Measurements from ENCODE around the gene VAMP7. TPM values are rescaled to one million over a fixed set of nuclear protein-coding genes. Genes with fewer than 3 reads are reported as not detected.

The VAMP7 gene
- polyA plus RNA-seq, 1 donor (not counting 4 experiments of a cell fraction or from before 2014, with no cell fraction given), result 41.5 TPM

GRCh38 chrX:155953055-155953454 is 71.9 kb downstream of the VAMP7 start:
- Histone ChIP-seq H3K27me3 (ENCODE audit: control insufficient read depth, extremely low read depth, insufficient read depth, low read length) (no peaks in the 10 kb centered on the region), H3K9me1 (ENCODE audit: control insufficient read depth, extremely low read depth, insufficient read depth, low read length) (no peaks in the 10 kb centered on the region), H3K27ac (ENCODE audit: control insufficient read depth, insufficient read depth, low read length) (no peak overlapping the region), H2AFZ (ENCODE audit: control insufficient read depth, low read length) (no peak overlapping the region), H3K9me3 (ENCODE audit: control insufficient read depth, low read depth, low read length) (no peaks in the 10 kb centered on the region), H3K36me3 (ENCODE audit: control insufficient read depth in 2 of 2, extremely low read depth in 1 of 2, insufficient read depth in 2 of 2, low read length in 2 of 2) (no peaks in the 10 kb centered on the region), H4K20me1 (ENCODE audit: control insufficient read depth, extremely low read depth, insufficient read depth, low read length) (no peaks in the 10 kb centered on the region), H3K4me1 (ENCODE audit: control insufficient read depth, extremely low read depth, insufficient read depth, low read length) (peaks cover 8% of the 10 kb centered on the region), H3K4me2 (ENCODE audit: control insufficient read depth, extremely low read depth, insufficient read depth, low read depth, low read length) (no peak overlapping the region), H3K4me3 (ENCODE audit: control insufficient read depth in 2 of 3, extremely low read depth in 1 of 3, insufficient read depth in 2 of 3, low read depth in 1 of 3, low read length in 3 of 3) (no peak overlapping the region), H3K79me2 (ENCODE audit: control insufficient read depth, insufficient read depth, low read length) (no peaks in the 10 kb centered on the region), H3K9ac (ENCODE audit: control insufficient read depth, extremely low read depth, insufficient read depth, low read length) (no peak overlapping the region)
- DNase-seq (ENCODE audit: low read depth, low spot score), result no peak
- no peak for FAIRE-seq
- dilution Hi-C loops (cut with MboI; ENCODE audit: extremely low pct_ligation_motif_present, low sequenced_read_pairs), result no loop called here
- TF ChIP-seq CTCF (optimal IDR thresholded peaks at IDR 0.05 in 1 of 3, IDR thresholded peaks at IDR 0.05 in 1 of 3, conservative IDR thresholded peaks at IDR 0.05 in 1 of 3; ENCODE audit: extremely low read depth in 1 of 3, insufficient read depth in 2 of 3, low read length in 3 of 3) (no peak), EZH2 (IDR thresholded peaks at IDR 0.05; ENCODE audit: low read length) (no peak)

GRCh38 chrX:155954793-155955192 is 73.6 kb downstream of the VAMP7 start:
- dilution Hi-C loops (cut with MboI; ENCODE audit: extremely low pct_ligation_motif_present, low sequenced_read_pairs), result no loop called here
- no peaks in the 10 kb centered on the region for H4K20me1 ChIP-seq (ENCODE audit: control insufficient read depth, extremely low read depth, insufficient read depth, low read length)
- DNase-seq (ENCODE audit: low read depth, low spot score) (no peak), FAIRE-seq (no peak)
- H3K9me3 ChIP-seq (ENCODE audit: control insufficient read depth, low read depth, low read length), result no peaks in the 10 kb centered on the region
- no peak overlapping the region for H3K9ac ChIP-seq (ENCODE audit: control insufficient read depth, extremely low read depth, insufficient read depth, low read length)
- TF ChIP-seq EZH2 (IDR thresholded peaks at IDR 0.05; ENCODE audit: low read length), result no peak
- no peak for TF ChIP-seq CTCF (optimal IDR thresholded peaks at IDR 0.05 in 1 of 3, IDR thresholded peaks at IDR 0.05 in 1 of 3, conservative IDR thresholded peaks at IDR 0.05 in 1 of 3; ENCODE audit: extremely low read depth in 1 of 3, insufficient read depth in 2 of 3, low read length in 3 of 3)
- no peaks in the 10 kb centered on the region for H3K36me3 ChIP-seq (ENCODE audit: control insufficient read depth in 2 of 2, extremely low read depth in 1 of 2, insufficient read depth in 2 of 2, low read length in 2 of 2)
- peaks cover 1% of the 10 kb centered on the region for H3K4me1 ChIP-seq (ENCODE audit: control insufficient read depth, extremely low read depth, insufficient read depth, low read length)
- H3K9me1 ChIP-seq (ENCODE audit: control insufficient read depth, extremely low read depth, insufficient read depth, low read length), result no peaks in the 10 kb centered on the region
- H3K79me2 ChIP-seq (ENCODE audit: control insufficient read depth, insufficient read depth, low read length), result no peaks in the 10 kb centered on the region
- H2AFZ ChIP-seq (ENCODE audit: control insufficient read depth, low read length), result no peak overlapping the region
- H3K4me3 ChIP-seq (ENCODE audit: control insufficient read depth in 2 of 3, extremely low read depth in 1 of 3, insufficient read depth in 2 of 3, low read depth in 1 of 3, low read length in 3 of 3), result no peak overlapping the region
- H3K27ac ChIP-seq (ENCODE audit: control insufficient read depth, insufficient read depth, low read length), result no peak overlapping the region
- H3K4me2 ChIP-seq (ENCODE audit: control insufficient read depth, extremely low read depth, insufficient read depth, low read depth, low read length), result no peak overlapping the region
- H3K27me3 ChIP-seq (ENCODE audit: control insufficient read depth, extremely low read depth, insufficient read depth, low read length), result no peaks in the 10 kb centered on the region

All from keratinocyte (primary cell).